Measurements from ENCODE around the gene HOXA11.

DNA sequence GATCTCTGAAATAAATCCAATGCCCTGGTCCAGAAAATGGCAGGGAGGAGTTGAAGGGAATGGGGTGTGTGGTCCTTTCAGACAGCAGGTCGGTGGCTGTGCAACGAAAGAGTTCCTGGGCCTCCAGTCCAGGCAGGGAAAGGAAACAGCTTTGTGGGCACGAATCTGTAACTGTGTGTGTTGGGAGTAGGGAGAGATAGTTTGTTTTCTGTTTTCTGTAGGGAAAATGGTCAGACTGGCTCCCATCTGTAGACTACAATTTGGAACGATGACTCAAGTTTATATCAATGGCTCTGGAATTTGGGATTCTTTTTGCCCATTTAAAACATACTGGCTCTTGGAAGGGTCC, 17.1 kb downstream of the HOXA11 start:
- TF ChIP-seq, protein P1, sequence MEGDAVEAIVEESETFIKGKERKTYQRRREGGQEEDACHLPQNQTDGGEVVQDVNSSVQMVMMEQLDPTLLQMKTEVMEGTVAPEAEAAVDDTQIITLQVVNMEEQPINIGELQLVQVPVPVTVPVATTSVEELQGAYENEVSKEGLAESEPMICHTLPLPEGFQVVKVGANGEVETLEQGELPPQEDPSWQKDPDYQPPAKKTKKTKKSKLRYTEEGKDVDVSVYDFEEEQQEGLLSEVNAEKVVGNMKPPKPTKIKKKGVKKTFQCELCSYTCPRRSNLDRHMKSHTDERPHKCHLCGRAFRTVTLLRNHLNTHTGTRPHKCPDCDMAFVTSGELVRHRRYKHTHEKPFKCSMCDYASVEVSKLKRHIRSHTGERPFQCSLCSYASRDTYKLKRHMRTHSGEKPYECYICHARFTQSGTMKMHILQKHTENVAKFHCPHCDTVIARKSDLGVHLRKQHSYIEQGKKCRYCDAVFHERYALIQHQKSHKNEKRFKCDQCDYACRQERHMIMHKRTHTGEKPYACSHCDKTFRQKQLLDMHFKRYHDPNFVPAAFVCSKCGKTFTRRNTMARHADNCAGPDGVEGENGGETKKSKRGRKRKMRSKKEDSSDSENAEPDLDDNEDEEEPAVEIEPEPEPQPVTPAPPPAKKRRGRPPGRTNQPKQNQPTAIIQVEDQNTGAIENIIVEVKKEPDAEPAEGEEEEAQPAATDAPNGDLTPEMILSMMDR (conservative IDR thresholded peaks at IDR 0.05) = no peak
- no peak for TF ChIP-seq ZFX (IDR thresholded peaks at IDR 0.05)

Data from C4-2B (cell line).